PFSK-1 (cell line): ENCODE measurements around the gene ANKRD13A.

Experiments
- POLR2AphosphoS5 ChIP-seq: IDR thresholded peaks from 2 replicates; pipeline ENCODE4 v1.6.1; 2012; ENCODE audit warnings: low read depth, mild to moderate bottlenecking, control low read depth, low read length, moderate library complexity
- SIN3A ChIP-seq: IDR thresholded peaks from 2 replicates; pipeline ENCODE4 v1.6.1; 2012; ENCODE audit warnings: mild to moderate bottlenecking, low read length, moderate library complexity, borderline replicate concordance; ENCODE audit not compliant: insufficient read depth
- TAF1 ChIP-seq: IDR thresholded peaks from 2 replicates; pipeline ENCODE4 v1.6.1; 2012; ENCODE audit warnings: low read length, control low read depth, borderline replicate concordance; ENCODE audit not compliant: insufficient read depth

GRCh38 chr12:109966546-109966945 is 32.7 kb upstream of the ANKRD13A start:
- TF ChIP-seq POLR2AphosphoS5, result no peak
- no peak for TF ChIP-seq SIN3A
- no peak for TF ChIP-seq TAF1
